Peyer's patch (tissue), 4 donors: Measurements from ENCODE around the gene LCE2D.

Experiments
- POLR2A ChIP-seq, 2 donors: fragments of 450-650 bp; IDR thresholded peaks; one replicate each; pipeline ENCODE4 v1.5.1; 2017; ENCODE audit warnings: antibody characterized with exemption in 2 of 2, mild to moderate bottlenecking in 2 of 2, moderate library complexity in 2 of 2
- TF ChIP-seq, protein P1 (sequence below), 6 experiments: fragments of 450-650 bp in 4 of 6; fragments of 200-600 bp in 2 of 6; sonication (generic) in 1 of 6; IDR thresholded peaks; one replicate each; pipeline ENCODE4 v1.5.1; 2017 to 2019; ENCODE audit warnings: antibody characterized with exemption in 6 of 6, mild to moderate bottlenecking in 3 of 6, moderate library complexity in 1 of 6

DNA sequence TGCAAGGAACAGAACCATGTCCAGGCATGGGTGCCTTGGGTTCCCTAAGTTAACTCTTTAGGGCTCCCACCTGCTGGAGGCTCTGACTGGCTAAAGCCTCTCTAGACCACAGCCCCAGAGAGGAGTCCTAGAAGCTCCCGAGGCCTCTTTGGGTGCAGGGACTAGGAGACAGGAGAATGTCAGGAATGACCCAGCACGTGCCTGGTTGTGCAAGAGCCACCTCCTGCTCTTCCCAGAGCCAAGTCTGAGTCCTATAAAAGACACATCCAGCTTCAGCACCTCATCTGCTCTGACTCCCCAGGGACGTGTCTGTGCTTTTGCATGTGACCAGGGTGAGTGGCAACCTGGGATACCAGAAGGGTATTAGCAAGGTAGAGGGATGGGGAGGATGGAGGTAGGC lies at the start of gene LCE2D:
- TF ChIP-seq, protein P1, sequence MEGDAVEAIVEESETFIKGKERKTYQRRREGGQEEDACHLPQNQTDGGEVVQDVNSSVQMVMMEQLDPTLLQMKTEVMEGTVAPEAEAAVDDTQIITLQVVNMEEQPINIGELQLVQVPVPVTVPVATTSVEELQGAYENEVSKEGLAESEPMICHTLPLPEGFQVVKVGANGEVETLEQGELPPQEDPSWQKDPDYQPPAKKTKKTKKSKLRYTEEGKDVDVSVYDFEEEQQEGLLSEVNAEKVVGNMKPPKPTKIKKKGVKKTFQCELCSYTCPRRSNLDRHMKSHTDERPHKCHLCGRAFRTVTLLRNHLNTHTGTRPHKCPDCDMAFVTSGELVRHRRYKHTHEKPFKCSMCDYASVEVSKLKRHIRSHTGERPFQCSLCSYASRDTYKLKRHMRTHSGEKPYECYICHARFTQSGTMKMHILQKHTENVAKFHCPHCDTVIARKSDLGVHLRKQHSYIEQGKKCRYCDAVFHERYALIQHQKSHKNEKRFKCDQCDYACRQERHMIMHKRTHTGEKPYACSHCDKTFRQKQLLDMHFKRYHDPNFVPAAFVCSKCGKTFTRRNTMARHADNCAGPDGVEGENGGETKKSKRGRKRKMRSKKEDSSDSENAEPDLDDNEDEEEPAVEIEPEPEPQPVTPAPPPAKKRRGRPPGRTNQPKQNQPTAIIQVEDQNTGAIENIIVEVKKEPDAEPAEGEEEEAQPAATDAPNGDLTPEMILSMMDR (IDR thresholded peaks at IDR 0.05), result no peak
- TF ChIP-seq POLR2A (IDR thresholded peaks at IDR 0.05), result no peak
